Measurements from ENCODE around the gene MORF4L1.

MORF4L1 gene

DNA sequence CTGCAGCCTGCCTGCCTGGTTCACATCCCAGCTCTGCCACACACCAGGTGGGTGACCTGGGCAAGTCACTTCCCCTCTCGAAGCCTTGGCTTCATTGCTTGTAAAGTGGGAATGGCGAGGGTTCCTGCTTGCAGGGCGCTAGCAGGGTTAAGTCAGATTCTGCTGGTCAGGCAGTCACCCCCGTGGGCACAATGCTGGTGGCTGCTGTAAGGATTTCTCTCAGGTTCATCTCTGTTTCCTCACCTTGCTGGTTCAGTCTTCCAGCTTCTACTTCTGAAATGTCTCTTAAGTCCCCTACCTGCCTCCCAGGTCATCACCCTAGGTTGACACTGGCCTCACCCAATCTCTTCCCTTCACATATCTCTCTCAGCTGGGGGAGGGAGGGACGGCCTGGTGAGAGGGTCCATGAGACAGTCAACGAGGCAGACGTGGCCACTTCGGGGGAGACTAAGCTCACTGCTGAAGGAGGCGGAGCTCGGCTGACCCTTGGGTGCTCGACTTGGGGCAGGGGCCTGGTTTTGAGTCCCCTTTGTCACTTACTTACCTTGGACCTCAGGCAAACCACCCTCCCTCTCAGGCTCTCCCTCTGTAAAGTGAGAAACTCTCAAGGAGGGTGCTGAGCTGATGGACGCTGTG is 60.6 kb downstream of the MORF4L1 start:
- TF ChIP-seq EZH2phosphoT487 (IDR thresholded peaks at IDR 0.05; ENCODE audit: borderline replicate concordance, low read length), result no peak
- TF ChIP-seq, protein P1, sequence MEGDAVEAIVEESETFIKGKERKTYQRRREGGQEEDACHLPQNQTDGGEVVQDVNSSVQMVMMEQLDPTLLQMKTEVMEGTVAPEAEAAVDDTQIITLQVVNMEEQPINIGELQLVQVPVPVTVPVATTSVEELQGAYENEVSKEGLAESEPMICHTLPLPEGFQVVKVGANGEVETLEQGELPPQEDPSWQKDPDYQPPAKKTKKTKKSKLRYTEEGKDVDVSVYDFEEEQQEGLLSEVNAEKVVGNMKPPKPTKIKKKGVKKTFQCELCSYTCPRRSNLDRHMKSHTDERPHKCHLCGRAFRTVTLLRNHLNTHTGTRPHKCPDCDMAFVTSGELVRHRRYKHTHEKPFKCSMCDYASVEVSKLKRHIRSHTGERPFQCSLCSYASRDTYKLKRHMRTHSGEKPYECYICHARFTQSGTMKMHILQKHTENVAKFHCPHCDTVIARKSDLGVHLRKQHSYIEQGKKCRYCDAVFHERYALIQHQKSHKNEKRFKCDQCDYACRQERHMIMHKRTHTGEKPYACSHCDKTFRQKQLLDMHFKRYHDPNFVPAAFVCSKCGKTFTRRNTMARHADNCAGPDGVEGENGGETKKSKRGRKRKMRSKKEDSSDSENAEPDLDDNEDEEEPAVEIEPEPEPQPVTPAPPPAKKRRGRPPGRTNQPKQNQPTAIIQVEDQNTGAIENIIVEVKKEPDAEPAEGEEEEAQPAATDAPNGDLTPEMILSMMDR (IDR thresholded peaks at IDR 0.05; ENCODE audit: low read depth, low read length, poor library complexity, severe bottlenecking), result no peak
- Histone ChIP-seq H4K20me1 (ENCODE audit: control insufficient read depth, insufficient read depth, low read depth, low read length) (peaks cover 6% of the 10 kb centered on the region; the same call in 1 of the 2 replicates), H3K4me1 (ENCODE audit: control insufficient read depth, low read length) (peaks cover 5% of the 10 kb centered on the region), H3K27ac (ENCODE audit: low read depth, low read length) (no peak overlapping the region), H3K36me3 (ENCODE audit: control insufficient read depth, low read length) (peaks cover 96% of the 10 kb centered on the region), H3K79me2 (ENCODE audit: control insufficient read depth, low read length) (peaks cover 18% of the 10 kb centered on the region), H3K4me2 (ENCODE audit: low read length) (no peak overlapping the region), H3K9me3 (ENCODE audit: control insufficient read depth, insufficient read depth, low read length) (no peaks in the 10 kb centered on the region), H3K9me2 (replicated peaks; ENCODE audit: control insufficient read depth, low read length) (no peaks in the 10 kb centered on the region), H3K4me3 (ENCODE audit: low read length) (no peak overlapping the region), H3K27me3 (ENCODE audit: control insufficient read depth, low read length) (no peaks in the 10 kb centered on the region), H3F3A (ENCODE audit: control insufficient read depth, insufficient read depth) (no peaks in the 10 kb centered on the region)

DNA sequence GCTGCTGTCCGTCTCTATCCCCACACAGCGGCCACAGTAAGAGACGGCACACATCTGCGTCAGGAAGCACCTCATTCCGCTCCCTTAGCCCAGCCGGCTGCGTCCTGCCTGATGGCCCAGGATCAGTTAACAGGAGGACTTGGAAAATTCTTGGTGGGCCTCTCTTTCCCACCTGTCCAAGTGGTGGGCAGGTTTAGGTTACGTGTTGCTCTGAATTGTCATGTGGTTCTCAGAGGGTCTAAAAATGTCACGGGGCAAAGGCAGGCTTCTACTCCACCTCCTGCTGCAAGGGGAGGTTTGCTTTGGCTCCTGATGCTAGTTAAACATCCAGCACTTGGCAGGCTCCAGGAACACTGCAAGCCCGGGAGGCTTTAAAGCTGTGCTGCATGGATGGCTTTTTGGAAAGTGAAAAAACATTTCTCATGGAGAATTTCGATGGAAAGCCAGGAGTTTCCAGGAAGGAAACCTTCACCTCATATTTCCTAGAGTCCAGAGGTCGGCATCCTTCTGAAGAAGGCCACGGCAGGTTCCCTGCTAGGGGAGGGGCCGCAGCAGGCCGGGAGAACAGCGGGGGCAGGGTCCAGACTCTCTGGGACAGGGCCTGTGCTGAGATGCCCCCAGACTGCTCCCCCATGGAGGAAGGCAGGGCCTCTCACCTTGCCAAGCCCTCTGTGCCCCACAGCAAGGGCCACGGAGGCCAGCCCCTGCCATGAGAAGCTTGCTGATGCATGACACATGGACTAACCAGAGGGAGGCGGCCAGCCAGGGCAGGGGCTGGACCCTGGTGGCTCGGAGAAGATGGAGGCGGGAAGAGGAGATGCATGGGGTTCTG is 61.3 kb downstream of the MORF4L1 start:
- Histone ChIP-seq H3K4me1 (ENCODE audit: control insufficient read depth, low read length) (peaks cover 13% of the 10 kb centered on the region), H3F3A (ENCODE audit: control insufficient read depth, insufficient read depth) (peaks cover 7% of the 10 kb centered on the region), H3K79me2 (ENCODE audit: control insufficient read depth, low read length) (peaks cover 25% of the 10 kb centered on the region), H3K27ac (ENCODE audit: low read depth, low read length) (no peak overlapping the region), H3K36me3 (ENCODE audit: control insufficient read depth, low read length) (peaks cover 97% of the 10 kb centered on the region), H3K9me3 (ENCODE audit: control insufficient read depth, insufficient read depth, low read length) (no peaks in the 10 kb centered on the region), H3K4me2 (ENCODE audit: low read length) (no peak overlapping the region), H3K9me2 (replicated peaks; ENCODE audit: control insufficient read depth, low read length) (no peaks in the 10 kb centered on the region), H3K27me3 (ENCODE audit: control insufficient read depth, low read length) (no peaks in the 10 kb centered on the region), H3K4me3 (ENCODE audit: low read length) (no peak overlapping the region), H4K20me1 (ENCODE audit: control insufficient read depth, insufficient read depth, low read depth, low read length) (peaks cover 6% of the 10 kb centered on the region; the same call in 1 of the 2 replicates)
- TF ChIP-seq EZH2phosphoT487 (IDR thresholded peaks at IDR 0.05; ENCODE audit: borderline replicate concordance, low read length), result no peak
- TF ChIP-seq, protein P1 (IDR thresholded peaks at IDR 0.05; ENCODE audit: low read depth, low read length, poor library complexity, severe bottlenecking), result no peak

DNA sequence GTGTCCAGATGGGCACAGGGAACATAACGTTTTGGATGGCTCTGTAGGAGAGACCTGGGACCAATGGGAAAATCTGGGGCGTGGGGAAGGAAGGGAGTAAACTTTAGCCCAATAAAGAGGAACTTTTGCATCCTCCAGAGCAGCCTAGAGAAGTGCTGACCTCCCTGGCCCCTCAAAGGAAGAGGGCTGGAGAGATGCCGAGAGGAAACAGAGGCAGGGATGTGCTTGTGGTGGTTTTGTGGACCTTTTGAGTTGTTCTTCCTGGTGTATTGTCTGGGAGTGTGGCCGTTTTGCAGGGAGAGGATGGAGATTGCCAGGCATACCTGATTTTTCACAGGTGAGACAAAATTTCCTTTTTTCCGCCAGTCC is 61.9 kb downstream of the MORF4L1 start:
- no peak overlapping the region for H3K4me2 ChIP-seq (ENCODE audit: low read length)
- peaks cover 28% of the 10 kb centered on the region for H3K79me2 ChIP-seq (ENCODE audit: control insufficient read depth, low read length)
- H3F3A ChIP-seq (ENCODE audit: control insufficient read depth, insufficient read depth), result peaks cover 13% of the 10 kb centered on the region
- no peak for TF ChIP-seq EZH2phosphoT487 (IDR thresholded peaks at IDR 0.05; ENCODE audit: borderline replicate concordance, low read length)
- TF ChIP-seq, protein P1 (IDR thresholded peaks at IDR 0.05; ENCODE audit: low read depth, low read length, poor library complexity, severe bottlenecking), result no peak
- H3K36me3 ChIP-seq (ENCODE audit: control insufficient read depth, low read length), result peaks cover 94% of the 10 kb centered on the region
- no peak overlapping the region for H3K4me3 ChIP-seq (ENCODE audit: low read length)
- H3K27me3 ChIP-seq (ENCODE audit: control insufficient read depth, low read length), result no peaks in the 10 kb centered on the region
- no peak overlapping the region for H3K27ac ChIP-seq (ENCODE audit: low read depth, low read length)
- H3K9me2 ChIP-seq (replicated peaks; ENCODE audit: control insufficient read depth, low read length), result no peaks in the 10 kb centered on the region
- H3K4me1 ChIP-seq (ENCODE audit: control insufficient read depth, low read length), result peaks cover 19% of the 10 kb centered on the region
- no peaks in the 10 kb centered on the region for H3K9me3 ChIP-seq (ENCODE audit: control insufficient read depth, insufficient read depth, low read length)
- H4K20me1 ChIP-seq (ENCODE audit: control insufficient read depth, insufficient read depth, low read depth, low read length), result peaks cover 6% of the 10 kb centered on the region; the same call in 1 of the 2 replicates
